ENCODE results near the gene FCRLA.

DNA sequence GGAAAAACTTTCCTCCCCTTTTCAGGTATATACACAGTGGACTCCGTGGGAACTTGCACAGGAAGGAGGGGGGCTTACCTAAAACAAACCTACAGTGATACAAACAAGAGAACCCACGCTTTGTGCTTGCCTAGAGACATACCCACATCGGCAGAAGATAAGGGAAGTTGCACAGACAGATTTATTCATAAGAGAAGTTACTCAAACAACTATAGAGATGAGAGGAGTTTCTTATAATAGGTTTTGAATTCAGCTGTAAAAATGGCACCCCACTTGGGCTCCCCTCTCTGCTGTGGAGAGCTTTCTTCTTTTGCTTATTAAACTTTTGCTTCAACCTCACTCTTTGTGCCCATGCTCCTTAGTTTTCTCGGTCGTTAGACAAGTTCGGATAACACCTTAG is 40.8 kb downstream of the FCRLA start:
- TF ChIP-seq CTCF (IDR thresholded peaks at IDR 0.05; ENCODE audit: insufficient read depth, low read length, poor library complexity, severe bottlenecking) (no peak), EZH2phosphoT487 (conservative IDR thresholded peaks at IDR 0.05; ENCODE audit: low read length) (no peak)
